ENCODE measurements around the gene NUP107. TPM values are rescaled to one million over a fixed set of nuclear protein-coding genes. Genes with fewer than 3 reads are reported as not detected.
"Not testable (repeated sequence)": the region's sequence is repeated elsewhere in the genome, so short reads cannot be mapped to it uniquely, and the experiment has no call there.

The NUP107 gene
- total and polyA plus RNA-seq, 2 donors (not counting 1 experiment from before 2014, with no cell fraction given), result 23.2 to 77.3 TPM

DNA sequence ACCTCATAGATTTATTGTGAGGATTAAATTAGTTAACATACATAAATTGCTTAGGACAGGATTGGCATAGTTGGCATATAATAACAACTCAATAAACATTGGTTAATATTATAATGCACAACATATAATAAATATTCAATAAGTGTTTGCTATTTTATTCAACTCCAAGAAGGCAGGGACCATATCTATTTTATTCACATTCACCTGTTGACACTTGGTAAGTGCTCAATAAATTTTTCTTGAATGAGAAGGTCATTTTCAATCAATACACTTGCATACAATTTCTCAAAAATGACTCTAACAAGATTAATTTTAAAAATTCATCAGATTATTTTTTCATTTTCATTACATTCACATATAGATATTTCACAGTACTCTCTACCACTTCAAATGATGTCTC, 12.4 kb upstream of the NUP107 start:
- Histone ChIP-seq H3K79me2 (ENCODE audit: control insufficient read depth, insufficient read depth, low read length) (no peaks in the 10 kb centered on the region), H4K20me1 (ENCODE audit: control insufficient read depth, insufficient read depth, low read length, poor library complexity, severe bottlenecking) (no peaks in the 10 kb centered on the region), H3K27me3 (replicated peaks in 1 of 4; ENCODE audit: control extremely low read depth in 1 of 4, control insufficient read depth in 3 of 4, insufficient read depth in 4 of 4, low read length in 3 of 4) (no peaks in the 10 kb centered on the region), H3K9ac (ENCODE audit: low read length) (no peak overlapping the region), H3K4me3 (ENCODE audit: control extremely low read depth in 1 of 5, extremely low read depth in 1 of 5, insufficient read depth in 1 of 5, low read depth in 2 of 5, low read length in 4 of 5) (no peak overlapping the region), H3K36me3 (replicated peaks in 1 of 2; ENCODE audit: control extremely low read depth in 1 of 2, control insufficient read depth in 1 of 2, extremely low read depth in 1 of 2, insufficient read depth in 2 of 2, low read length in 1 of 2) (peaks cover 0 to 1% of the 10 kb centered on the region in 2 experiments), H3K27ac (ENCODE audit: low read length in 2 of 2) (no peak overlapping the region), H3K4me1 (ENCODE audit: control insufficient read depth in 2 of 2, insufficient read depth in 2 of 2, low read length in 2 of 2) (peaks cover 0 to 2% of the 10 kb centered on the region in 2 donors), H2AFZ (ENCODE audit: insufficient read depth, low read depth, low read length, poor library complexity, severe bottlenecking) (no peak overlapping the region), H3K4me2 (replicated peaks; ENCODE audit: low read depth, low read length, poor library complexity, severe bottlenecking) (no peak overlapping the region), H3K9me3 (ENCODE audit: control extremely low read depth in 1 of 3, control insufficient read depth in 2 of 3, insufficient read depth in 1 of 3, low read length in 2 of 3) (no peaks in the 10 kb centered on the region)
- intact Hi-C loops (cut with micrococcal nuclease), result no loop called here
- Mint-ChIP-seq H3K4me1 (peaks cover 5% of the 10 kb centered on the region), H3K27ac (no peak overlapping the region), H3K9me3 (ENCODE audit: insufficient read depth) (no peaks in the 10 kb centered on the region), H3K4me3 (no peak overlapping the region), H3K27me3 (no peaks in the 10 kb centered on the region)
- ChIA-PET CTCF (interaction anchor here (1.0 kb wide), 1 partner anchor 9 kb away, joined by 3 read pairs; no protein-coding TSS in a partner anchor), POLR2A (interaction anchor here (1.4 kb wide), 1 partner anchor 13 kb away, joined by 3 read pairs; the partner anchor contains the start of gene NUP107)
- ATAC-seq (ENCODE audit: low read depth) (no peak), DNase-seq (no peak)
- no peak for TF ChIP-seq EZH2 (IDR thresholded peaks at IDR 0.05; ENCODE audit: borderline replicate concordance, insufficient read depth, low read depth, low read length, poor library complexity, severe bottlenecking)
- TF ChIP-seq, protein P1, sequence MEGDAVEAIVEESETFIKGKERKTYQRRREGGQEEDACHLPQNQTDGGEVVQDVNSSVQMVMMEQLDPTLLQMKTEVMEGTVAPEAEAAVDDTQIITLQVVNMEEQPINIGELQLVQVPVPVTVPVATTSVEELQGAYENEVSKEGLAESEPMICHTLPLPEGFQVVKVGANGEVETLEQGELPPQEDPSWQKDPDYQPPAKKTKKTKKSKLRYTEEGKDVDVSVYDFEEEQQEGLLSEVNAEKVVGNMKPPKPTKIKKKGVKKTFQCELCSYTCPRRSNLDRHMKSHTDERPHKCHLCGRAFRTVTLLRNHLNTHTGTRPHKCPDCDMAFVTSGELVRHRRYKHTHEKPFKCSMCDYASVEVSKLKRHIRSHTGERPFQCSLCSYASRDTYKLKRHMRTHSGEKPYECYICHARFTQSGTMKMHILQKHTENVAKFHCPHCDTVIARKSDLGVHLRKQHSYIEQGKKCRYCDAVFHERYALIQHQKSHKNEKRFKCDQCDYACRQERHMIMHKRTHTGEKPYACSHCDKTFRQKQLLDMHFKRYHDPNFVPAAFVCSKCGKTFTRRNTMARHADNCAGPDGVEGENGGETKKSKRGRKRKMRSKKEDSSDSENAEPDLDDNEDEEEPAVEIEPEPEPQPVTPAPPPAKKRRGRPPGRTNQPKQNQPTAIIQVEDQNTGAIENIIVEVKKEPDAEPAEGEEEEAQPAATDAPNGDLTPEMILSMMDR (IDR thresholded peaks at IDR 0.05), result no peak

DNA sequence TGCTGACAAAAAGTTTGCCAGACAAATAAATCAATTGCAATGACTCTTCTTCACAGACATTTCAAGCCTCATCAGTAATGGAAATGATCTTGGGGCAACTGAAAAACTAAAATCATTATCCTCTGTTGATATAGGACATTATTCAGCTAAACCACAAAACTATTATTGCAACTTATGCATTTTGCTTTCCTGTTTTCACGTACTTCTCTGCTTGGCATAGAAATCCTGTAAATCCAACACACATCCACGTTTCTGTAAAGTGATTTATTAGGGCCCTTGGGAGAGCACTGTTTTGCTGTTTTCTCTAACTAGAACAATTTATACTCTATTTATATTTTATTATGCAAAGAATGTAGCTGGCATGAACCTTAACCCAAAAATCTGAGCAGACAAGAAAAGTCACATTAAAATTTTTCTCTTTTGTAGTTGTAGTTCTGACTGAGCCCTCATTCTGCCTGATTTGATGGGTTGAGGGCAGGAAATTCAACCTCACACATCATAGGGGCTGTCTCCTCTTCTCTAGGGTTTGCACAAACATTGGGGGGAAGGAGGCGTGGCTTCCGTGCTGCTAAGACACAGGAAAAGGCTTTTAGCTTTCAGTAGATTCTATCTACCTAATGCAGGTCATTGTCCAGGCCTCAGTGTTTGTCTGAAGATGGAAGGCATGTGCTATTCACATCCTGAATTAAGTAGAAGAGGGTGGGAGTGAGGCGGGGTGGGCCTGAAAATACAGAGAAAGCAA, 11.5 kb upstream of the NUP107 start:
- H3K4me1 ChIP-seq (ENCODE audit: control insufficient read depth in 2 of 2, insufficient read depth in 2 of 2, low read length in 2 of 2), result peaks cover 0 to 2% of the 10 kb centered on the region in 2 donors
- H3K9me3 ChIP-seq (ENCODE audit: control extremely low read depth in 1 of 3, control insufficient read depth in 2 of 3, insufficient read depth in 1 of 3, low read length in 2 of 3), result no peaks in the 10 kb centered on the region
- DNase-seq, result no peak
- no peaks in the 10 kb centered on the region for H3K27me3 ChIP-seq (replicated peaks in 1 of 4; ENCODE audit: control extremely low read depth in 1 of 4, control insufficient read depth in 3 of 4, insufficient read depth in 4 of 4, low read length in 3 of 4)
- Mint-ChIP-seq H3K4me1 (peaks cover 5% of the 10 kb centered on the region), H3K9me3 (ENCODE audit: insufficient read depth) (no peaks in the 10 kb centered on the region), H3K4me3 (no peak overlapping the region), H3K27ac (no peak overlapping the region), H3K27me3 (no peaks in the 10 kb centered on the region)
- no peak overlapping the region for H2AFZ ChIP-seq (ENCODE audit: insufficient read depth, low read depth, low read length, poor library complexity, severe bottlenecking)
- H3K36me3 ChIP-seq (replicated peaks in 1 of 2; ENCODE audit: control extremely low read depth in 1 of 2, control insufficient read depth in 1 of 2, extremely low read depth in 1 of 2, insufficient read depth in 2 of 2, low read length in 1 of 2), result peaks cover 0 to 1% of the 10 kb centered on the region in 2 experiments
- TF ChIP-seq EZH2 (IDR thresholded peaks at IDR 0.05; ENCODE audit: borderline replicate concordance, insufficient read depth, low read depth, low read length, poor library complexity, severe bottlenecking), result no peak
- TF ChIP-seq, protein P1 (IDR thresholded peaks at IDR 0.05), result no peak
- intact Hi-C loops (cut with micrococcal nuclease), result no loop called here
- no peak for ATAC-seq (ENCODE audit: low read depth)
- H3K4me3 ChIP-seq (ENCODE audit: control extremely low read depth in 1 of 5, extremely low read depth in 1 of 5, insufficient read depth in 1 of 5, low read depth in 2 of 5, low read length in 4 of 5), result no peak overlapping the region
- ChIA-PET CTCF (interaction anchor here (1.0 kb wide), 1 partner anchor 8 kb away, joined by 3 read pairs; no protein-coding TSS in a partner anchor), POLR2A (interaction anchor here (1.4 kb wide), 1 partner anchor 12 kb away, joined by 3 read pairs; the partner anchor contains the start of gene NUP107)
- H3K9ac ChIP-seq (ENCODE audit: low read length), result no peak overlapping the region
- peak overlapping the region; percentile 27 for H3K4me2 ChIP-seq (replicated peaks; ENCODE audit: low read depth, low read length, poor library complexity, severe bottlenecking)
- no CpG with 5 or more reads among the region's 5 CpGs for WGBS (ENCODE audit: insufficient coverage)
- H3K79me2 ChIP-seq (ENCODE audit: control insufficient read depth, insufficient read depth, low read length), result no peaks in the 10 kb centered on the region
- no peaks in the 10 kb centered on the region for H4K20me1 ChIP-seq (ENCODE audit: control insufficient read depth, insufficient read depth, low read length, poor library complexity, severe bottlenecking)
- no peak overlapping the region for H3K27ac ChIP-seq (ENCODE audit: low read length in 2 of 2)

DNA sequence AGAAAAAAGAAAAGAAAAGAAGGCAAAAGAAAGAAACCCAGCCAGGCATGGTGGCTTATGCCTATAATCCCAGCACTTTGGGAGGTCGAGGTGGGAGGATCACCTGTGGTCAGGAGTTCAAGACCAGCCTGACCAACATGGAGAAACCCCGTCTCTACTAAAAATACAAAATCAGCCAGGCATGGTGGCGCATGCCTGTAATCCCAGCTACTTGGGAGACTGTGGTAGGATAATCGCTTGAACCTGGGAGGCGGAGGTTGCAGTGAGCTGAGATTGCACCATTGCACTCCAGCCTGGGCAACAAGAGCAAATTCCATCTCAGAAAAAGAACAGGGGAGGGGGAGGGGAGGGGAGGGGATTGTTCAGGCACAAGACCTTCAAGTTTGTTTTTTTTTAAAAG, 9.9 kb upstream of the NUP107 start:
- H3K27ac Mint-ChIP-seq; H3K79me2 ChIP-seq (ENCODE audit: control insufficient read depth, insufficient read depth, low read length); H3K4me3 ChIP-seq (ENCODE audit: control extremely low read depth in 1 of 5, extremely low read depth in 1 of 5, insufficient read depth in 1 of 5, low read depth in 2 of 5, low read length in 4 of 5); H3K4me1 Mint-ChIP-seq; H2AFZ ChIP-seq (ENCODE audit: insufficient read depth, low read depth, low read length, poor library complexity, severe bottlenecking); ATAC-seq (ENCODE audit: low read depth); H3K27me3 ChIP-seq (replicated peaks in 1 of 4; ENCODE audit: control extremely low read depth in 1 of 4, control insufficient read depth in 3 of 4, insufficient read depth in 4 of 4, low read length in 3 of 4); H3K4me3 Mint-ChIP-seq; H3K27ac ChIP-seq (ENCODE audit: low read length in 2 of 2); H3K9ac ChIP-seq (ENCODE audit: low read length); H3K4me1 ChIP-seq (ENCODE audit: control insufficient read depth in 2 of 2, insufficient read depth in 2 of 2, low read length in 2 of 2); H3K9me3 Mint-ChIP-seq (ENCODE audit: insufficient read depth); H3K9me3 ChIP-seq (ENCODE audit: control extremely low read depth in 1 of 3, control insufficient read depth in 2 of 3, insufficient read depth in 1 of 3, low read length in 2 of 3); POLR2A ChIA-PET; H4K20me1 ChIP-seq (ENCODE audit: control insufficient read depth, insufficient read depth, low read length, poor library complexity, severe bottlenecking); DNase-seq; intact Hi-C loops (cut with micrococcal nuclease); H3K36me3 ChIP-seq (replicated peaks in 1 of 2; ENCODE audit: control extremely low read depth in 1 of 2, control insufficient read depth in 1 of 2, extremely low read depth in 1 of 2, insufficient read depth in 2 of 2, low read length in 1 of 2); H3K27me3 Mint-ChIP-seq; H3K4me2 ChIP-seq (replicated peaks; ENCODE audit: low read depth, low read length, poor library complexity, severe bottlenecking): not testable (repeated sequence)
- 100% methylated on average over 2 of the region's 5 CpGs for WGBS (ENCODE audit: insufficient coverage)
- CTCF ChIA-PET, result interaction anchor here (0.8 kb wide), 1 partner anchor 9 kb away, joined by 4 read pairs; no protein-coding TSS in a partner anchor
